Measurements from ENCODE around the gene ZNF750.
A peak's percentile ranks its signal among the peaks of the same experiment; 100 is the strongest.

Gene ZNF750

DNA sequence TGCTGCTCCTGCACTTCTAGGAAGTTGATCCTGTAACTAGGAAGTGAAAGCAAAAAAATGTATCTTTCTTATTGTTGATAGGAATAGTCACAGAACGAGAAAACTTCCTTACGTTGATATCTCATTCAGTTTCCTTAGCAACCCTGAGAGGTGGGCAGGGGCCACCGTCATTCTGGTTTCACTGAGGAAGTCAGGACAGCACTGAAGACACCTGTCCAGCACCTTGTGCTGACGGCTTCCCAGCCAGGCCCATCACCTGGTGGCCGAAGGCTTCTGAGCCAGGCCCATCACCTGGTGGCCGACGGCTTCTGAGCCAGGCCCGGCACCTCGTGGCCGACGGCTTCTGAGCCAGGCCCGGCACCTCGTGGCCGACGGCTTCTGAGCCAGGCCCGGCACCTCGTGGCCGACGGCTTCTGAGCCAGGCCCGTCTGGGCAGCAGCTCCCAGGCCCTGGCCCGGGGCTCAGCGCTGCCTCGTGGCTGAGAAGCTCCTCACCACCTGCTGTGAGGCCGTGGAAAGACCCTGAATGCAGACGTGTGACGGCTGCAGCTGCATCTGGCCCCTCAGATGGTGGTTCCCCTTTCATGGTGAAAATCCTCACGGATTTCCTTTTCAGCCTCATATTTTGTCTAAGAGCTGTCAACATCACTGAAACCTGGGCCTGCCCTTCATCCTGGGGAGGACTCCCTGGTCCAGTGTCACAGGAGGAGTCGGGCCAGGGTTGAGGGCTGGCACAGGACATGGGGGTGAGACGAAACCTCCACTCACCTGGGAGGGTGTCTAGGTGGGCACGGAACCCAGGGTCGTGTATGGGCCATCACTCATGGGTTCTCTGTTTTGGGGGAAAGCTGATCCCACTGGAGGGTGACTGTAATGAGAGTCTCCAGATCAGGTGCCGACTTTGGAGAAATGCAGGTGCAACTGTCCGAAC, 33.0 kb upstream of the ZNF750 start:
- no peak for DNase-seq

DNA sequence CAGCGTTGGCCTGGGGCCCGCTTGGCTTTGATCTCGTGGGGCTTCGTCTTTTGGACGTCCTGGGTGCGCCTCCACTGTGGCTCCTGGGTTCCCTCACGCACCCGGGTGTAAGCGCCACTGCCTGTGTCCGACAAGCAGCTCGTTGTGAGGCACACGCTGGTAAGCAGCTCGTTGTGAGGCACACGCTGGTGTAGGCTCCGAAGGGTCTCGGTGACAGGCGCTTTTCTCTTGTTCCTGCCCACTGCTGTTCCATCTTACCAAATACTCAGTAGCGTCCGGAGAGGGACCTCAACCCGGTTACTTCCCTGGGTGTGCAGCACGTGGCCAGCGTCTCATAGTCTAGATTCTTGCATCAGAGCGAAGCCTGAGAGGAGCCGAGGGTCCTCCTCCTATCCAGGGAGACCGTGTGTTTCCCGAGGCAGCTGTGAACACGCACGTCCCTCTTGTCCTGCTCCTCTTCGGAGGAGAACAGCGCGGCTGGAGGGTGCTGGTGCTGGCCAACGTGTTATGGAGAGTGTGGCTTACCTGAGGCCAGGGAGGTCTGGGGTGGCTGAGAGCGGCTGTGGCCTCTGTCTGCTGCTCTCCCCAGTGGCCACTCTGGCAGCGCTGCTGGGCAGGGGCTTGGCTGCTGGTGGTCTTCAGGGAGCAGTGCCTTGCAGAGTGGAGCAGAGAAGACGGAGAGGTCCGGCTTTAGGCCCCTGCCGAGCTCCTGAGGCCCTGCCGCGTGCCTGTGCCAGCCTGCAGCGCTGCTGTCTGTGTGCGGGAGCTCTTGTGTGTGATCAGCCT, 32.1 kb upstream of the ZNF750 start:
- no peak for DNase-seq

DNA sequence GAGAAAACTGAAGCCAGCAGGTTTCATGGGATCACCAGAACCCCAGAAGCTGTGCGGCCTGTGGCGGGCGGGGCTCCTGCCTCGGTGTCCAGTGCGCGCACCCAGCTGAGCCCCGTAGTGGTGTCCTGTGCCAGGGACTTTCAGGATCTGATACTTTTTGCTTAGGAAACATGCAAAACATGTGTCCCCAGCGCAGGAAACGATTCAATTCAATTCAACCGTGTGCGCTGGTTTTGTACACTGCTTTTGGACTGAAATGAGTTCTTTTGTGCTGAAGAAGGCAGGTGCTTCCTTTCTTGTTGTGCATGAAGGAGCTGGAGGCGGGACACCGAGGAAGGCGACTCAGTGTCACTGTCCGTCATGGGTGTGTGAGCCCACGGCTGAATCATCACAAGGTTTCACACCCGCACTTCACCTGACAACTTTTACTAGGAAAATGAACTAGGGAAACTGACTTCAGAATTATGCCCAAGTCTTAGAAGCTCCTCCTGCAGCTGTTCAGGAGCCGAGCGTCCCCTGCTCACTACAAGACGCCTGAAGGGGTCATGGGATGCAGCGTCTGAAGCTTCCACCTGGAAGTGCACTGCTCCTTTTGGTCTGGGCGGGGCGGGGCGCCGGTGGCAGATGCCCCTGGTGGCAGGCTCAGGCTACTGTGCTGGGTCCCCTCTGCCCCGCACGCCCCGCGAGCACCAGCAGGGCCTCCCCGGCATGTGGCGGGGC, 31.4 kb upstream of the ZNF750 start:
- no peak for DNase-seq

DNA sequence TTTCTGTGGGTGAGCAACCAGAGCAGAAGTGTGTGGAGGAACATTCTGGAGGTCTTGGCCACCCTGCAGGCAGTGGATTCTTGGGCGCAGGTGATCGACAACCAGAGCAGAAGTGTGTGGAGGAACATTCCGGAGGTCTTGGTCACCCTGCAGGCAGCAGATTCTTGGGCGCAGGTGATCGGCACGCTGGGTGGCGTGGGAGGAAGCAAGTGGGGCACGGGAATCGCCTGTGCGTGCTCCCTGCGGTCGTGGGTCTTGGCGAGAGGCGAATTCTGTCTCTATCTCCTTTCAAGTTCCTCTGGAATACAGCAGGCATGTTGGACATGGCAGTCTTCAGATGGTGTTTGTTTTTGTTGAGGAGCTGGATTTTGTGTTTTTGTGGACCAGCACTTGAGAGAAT, 30.7 kb upstream of the ZNF750 start:
- no peak for DNase-seq

DNA sequence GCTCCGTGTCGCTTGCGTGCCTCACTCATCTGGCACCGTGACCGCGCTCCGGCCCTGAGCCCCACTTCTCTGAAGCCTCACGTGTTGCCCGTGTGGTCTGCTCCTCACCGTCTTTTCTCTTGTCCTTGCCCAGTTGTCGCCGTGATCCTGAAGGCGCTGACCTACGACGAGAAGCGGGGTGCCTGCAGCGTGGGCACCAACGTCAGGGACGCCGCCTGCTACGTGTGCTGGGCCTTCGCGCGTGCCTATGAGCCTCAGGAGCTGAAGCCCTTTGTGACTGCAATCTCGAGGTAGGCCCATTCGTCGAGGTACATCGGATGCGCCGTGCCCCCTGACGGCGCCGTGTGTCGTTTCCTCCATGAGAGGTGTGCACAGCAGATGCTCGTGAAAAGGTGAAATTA, 30.3 kb upstream of the ZNF750 start:
- no peak for DNase-seq

DNA sequence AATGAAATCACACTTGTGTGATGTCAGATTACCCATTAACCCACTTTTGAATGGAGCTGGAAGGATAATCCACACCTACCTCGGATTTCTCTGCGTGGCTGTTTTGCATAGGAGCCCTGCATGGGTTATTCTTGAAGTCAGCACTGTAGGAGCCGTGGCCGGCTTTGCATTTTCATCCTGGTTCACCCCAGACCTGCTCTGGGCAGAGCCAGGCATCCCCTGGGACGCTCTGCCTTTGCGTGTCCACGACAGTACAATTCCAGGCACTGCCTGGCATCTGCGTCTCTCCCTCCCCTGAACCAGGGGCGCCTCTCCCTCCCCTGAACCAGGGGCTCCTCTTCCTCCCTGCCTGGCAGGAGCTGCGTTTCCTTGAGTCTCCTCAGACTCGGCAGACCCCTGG, 29.7 kb upstream of the ZNF750 start:
- no peak for DNase-seq

DNA sequence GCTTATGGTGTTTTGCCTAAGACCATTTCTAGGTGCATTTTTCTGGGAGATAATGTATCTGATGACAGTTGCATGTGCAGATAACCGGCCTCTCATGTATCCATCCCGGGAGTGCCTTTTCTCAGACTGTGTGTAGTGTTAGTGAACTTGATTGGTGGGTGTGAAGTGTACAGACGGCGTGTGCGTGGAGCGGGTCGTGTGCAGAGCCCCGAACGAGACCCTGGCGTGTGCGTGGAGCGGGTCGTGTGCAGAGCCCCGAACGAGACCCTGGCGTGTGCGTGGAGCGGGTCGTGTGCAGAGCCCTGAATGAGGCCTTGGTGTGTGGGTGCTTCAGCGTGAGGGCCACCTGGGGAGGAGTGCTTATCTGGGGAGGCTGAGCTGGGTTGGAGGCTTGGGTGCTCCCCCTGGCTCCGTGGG, 28.9 kb upstream of the ZNF750 start:
- DNase-seq, result no peak

DNA sequence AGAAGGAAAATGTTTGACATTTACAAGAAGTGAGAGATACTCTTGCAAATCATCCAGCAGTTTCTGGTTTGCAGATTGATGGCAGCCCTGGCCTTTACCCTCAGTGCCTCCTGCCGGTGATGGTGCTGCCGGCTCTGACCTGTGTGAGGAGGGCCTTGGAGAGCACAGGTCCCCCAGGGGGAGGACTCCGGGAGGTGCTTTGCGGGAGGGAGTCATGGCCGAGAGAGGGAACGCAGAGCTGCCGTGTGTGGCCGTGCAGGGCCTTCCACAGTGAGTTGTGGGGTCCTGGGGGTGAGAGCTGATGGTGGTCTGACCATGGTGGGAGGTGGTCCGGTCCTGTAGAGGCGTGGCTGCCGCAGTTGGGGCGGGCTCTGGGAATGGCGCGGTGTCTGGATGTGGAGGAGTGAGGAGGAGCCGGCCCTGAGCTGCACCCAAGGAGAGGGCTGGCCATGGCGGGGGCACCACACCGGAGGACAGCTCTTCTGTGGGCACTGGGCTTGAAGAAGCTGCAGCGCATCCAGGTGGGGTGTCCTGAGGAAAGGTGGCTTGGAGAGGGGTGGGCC, 28.0 kb upstream of the ZNF750 start:
- no peak for DNase-seq

DNA sequence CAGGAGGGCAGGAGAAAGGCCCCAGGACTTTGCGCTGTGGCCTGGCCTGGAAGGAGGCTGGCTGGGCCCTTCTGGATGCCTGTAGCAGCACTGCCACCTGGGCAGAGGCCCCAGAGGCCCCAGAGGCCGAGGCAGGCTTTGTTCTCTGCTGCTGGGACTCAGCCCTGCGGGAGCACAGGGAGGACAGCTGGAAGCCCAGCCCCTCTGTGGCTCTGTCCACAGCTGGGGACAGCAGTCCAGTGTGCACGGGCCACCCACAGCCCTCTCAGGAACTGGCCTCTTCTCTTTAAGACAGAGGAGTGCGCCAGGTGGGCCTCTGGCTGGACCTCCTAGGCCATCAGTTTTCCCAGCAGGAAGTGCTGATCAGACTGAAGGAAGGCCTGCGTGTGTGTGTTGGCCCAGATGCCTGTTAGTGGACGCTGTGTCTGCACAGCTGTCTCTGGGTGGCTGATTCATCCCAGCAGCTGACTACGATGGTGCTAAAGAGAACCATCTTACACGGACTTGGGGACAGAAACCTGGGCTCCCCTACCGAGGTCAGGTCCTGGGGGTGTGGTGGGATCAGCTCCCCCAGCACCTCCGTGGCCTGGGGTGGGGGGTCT, 26.9 kb upstream of the ZNF750 start:
- peak; percentile 87 for DNase-seq

DNA sequence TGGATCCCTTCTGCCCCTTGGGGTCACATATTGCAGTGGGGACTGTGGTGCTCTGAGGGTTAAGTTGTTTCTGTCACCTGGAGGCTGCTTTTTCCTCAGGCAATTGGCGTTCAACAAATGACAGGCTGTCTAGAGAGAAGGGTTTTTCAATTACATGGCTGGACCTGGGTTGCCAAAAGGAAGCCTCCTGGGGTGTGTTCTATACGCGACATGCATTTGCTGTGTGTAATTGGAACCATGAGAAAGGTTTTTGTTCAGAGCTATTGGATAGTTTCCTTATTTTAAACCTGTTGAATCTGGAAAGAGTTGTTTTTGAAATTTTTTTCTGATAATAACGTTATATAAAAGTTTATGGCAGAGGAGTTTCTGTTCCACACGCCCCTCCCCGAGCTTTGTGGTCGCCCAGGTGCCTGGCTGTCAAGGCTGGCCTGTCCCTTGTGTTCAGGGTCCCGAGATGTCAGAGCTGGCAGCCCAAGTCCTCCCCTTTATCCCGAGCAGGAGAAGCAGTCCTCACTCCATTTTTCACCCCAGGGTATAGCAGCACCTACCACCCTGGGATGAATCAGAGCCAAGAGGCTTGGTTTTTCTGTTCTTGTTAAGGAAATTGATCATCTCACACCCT, 26.1 kb upstream of the ZNF750 start:
- DNase-seq, result no peak

DNA sequence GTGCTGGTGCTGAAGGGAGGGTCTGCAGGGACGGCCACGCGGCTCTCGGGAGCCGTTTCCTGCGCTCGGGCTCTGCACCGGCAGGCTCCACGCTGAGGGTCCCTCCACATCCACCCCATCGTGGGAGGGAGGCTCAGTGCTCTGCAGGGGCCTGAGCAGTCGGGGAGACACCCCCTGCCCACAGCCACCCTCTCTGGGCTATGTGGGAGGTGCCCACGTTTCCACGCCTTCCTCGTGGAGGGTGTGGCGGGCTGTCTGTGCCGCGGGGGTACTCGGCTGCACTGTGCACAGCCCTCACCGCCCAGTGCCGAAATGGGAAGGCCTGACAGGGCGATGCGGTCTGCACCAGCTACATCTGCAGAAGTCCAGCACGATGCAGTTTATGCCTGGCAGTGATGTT, 25.5 kb upstream of the ZNF750 start:
- no peak for DNase-seq

DNA sequence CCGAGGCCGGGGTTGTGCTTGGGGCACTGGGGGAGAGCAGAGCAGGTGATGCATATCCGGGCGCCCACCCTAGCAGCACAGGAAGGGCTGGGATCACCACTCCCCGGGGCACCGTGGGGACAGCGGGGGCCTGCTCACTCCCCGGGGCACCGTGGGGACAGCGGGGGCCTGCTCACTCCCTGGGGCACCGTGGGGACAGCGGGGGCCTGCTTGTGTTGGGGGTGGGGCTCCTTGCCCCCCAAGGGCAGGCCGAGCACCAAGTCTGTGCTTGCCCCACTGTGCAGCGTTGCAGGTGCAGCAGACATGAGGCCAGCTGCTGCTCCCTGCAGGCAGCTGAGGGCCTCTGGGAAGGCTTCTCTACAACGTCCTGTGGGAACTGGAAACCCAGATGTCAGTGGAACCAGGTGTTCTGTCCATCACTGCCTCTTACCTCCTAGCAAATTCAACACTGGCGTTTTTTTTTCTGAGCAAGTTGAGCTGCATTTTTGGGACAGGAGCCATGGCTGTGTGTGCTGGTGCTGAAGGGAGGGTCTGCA, 25.0 kb upstream of the ZNF750 start:
- no peak for DNase-seq

DNA sequence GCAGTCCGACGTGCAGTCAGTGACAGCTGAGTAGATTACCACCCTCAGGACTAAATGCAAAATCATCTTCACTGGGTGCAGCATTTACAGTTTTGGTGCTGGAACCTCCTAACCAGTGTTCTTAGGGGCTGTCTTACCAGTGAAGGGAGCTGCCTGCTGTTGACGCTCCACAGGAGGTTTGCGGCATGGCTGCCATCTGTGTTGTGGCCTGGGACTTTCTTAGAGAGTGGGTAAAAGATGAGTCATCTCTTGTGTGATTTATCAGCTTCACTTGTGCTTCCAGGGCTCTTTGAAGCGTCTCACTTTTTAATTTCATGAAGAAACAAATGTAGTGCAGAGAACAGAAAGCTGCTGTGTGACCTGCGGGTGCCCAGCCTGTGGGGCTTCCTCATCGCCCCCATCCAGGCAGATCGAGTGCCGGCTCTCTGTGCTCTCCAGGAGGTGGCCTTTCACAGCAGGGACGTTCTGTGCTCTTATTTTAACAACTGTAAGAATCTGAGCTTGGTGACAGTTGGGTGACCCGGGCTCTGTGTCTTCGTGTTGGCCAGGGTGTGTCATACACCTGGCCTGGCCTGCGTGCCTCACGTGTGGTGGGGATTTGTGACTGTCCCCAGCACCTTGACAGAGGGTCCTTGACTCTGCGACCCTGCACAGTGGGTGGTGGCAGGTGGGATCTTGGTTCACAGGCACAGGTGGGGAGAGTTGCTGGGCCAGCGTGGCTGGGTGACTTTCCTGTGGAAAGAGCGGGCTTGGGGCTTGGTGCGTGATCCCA, 24.3 kb upstream of the ZNF750 start:
- peak; percentile 90 for DNase-seq

DNA sequence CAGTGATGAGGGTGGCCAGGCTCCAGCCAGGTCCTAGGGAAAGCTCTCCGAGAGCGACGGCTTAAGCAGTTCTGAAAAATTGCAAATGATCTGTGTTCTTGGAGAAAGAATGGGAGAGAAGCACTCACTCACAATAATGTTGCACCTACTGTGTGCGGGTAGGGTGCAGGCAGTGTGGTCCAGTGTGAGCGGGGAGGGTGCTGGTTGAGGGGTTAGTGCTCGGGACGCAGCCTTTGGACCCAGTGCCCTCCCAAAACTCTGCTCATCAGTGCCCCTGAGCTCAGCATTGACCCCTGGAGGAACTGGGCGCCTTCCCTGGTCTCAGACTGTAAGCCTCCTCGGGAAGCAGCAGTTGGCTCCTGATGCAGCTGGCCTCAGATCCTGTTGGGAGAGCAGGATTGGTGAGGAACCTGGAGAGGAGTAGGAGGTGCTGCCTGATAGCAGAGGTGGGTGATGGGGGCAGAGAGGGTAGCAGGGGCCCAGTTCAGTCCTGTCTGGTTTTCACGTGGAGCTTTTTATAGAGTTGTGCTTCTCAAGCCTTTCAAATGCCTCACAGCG, 23.6 kb upstream of the ZNF750 start:
- DNase-seq, result no peak

DNA sequence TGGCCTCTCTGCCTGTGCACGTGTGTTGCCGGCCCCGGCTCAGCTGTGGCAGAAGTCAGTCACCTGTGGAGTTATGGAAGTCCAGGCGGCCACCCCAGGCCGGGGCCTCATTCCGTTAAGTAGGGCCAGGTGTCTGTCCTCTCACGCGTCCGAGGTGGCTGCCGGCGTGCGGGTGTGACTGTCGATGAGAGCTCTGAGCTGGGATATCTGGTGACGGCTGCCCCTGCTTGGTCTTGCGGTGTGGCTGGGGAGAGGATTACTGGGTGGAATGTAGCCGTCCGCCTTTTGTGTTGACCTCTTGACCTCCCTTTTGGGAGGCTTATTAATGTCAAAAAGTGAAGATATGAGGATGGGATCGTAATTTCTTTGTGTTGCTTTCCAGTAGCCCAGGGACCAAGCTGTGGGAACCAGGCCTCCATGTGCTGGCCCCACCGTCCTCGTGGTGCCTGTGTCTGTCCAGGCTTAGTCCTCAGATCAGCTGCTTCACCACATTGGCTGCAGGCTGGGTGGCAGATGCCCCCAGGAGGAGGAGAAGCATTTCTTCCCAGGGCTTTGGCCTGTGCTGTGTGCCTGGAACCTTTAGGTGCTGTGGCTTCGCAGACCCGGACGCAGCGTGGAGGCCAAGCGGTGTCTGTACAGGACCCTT, 23.0 kb upstream of the ZNF750 start:
- peak; percentile 62 for DNase-seq

DNA sequence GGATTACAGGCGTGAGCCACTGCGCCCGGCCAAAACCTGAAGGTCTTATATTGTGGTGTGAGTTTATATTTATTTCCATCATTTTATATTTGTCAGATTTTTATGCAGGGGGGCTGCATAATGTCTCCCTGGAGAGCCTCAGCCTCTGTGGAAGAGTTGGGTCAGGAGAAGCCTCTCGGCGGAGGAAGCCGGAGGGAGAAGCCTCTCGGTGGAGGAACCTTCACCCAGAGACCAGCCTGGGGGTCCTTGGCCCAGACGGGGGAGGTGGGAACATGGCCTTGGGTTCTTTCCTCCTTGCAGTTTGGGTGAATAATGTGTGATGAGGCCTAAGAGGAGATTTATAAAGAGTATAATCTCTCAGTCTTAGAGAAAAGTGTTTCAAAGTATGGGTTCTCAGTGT, 22.4 kb upstream of the ZNF750 start:
- no peak for DNase-seq

DNA sequence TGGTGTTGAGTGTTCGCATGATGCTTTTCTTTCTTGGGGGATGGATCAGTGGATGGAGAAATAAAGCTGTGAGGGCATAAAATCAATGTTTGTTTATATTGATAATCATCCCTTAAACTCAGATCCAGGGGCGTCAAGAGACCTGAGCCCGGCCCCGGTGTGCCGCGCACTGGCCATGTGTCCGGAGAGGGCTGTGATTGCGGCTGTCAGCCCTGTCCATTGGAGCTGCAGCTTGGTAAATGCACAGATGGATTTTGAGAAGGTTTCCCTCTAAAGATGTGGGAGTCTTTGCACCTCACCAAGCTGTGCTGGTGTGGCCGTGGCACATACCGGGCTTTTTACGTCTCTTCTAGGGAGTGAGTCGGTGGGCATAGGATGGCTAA, 21.6 kb upstream of the ZNF750 start:
- no peak for DNase-seq

DNA sequence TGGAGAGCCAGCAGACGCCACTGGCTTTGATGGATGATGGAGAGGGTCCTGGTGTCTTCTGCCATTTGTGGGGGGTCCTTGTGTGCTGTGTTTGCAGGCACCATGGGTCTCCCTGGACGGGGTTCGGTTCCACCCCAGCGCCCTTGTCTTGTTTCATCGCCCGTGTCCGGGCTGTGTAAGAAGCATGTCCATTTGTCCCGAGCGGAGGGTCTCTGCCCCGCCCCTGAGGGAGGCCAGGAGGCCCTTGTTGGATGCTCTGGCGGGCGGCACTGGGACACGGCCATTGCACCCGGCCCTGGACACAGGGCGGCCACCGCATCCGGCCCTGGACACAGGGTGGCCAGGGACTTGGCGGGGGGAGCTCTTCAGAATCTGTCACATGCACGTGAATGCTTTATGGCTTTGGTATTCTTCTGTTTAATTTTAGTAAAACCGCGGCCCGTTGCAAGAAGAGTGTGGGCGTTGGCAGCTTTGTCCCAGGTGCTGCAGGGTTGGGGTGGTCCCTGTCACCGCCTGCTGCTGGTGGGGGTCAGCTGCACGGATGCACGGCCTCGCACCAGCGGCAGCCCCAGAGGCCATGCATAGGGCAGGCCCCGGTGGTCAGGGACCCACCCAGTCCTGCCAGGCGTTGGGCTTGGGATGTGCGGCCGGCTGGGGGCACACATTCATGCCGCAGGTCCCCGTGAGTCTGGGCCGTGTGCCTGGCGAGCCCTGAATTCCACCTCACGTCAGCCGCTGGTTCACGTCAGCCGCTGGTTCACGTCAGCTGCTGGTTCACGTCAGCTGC, 21.0 kb upstream of the ZNF750 start:
- no peak for DNase-seq

Data from islet precursor cell (in vitro differentiated cells).